ENCODE results near the gene SLC6A7.

SLC6A7 gene

GRCh38 chr5:150142959-150143349 is 46.9 kb upstream of the SLC6A7 start:
- TF ChIP-seq ZBTB7A (IDR thresholded peaks at IDR 0.05; ENCODE audit: low read depth) (no peak), TEAD4 (IDR thresholded peaks at IDR 0.05) (no peak), CEBPB (IDR thresholded peaks at IDR 0.05) (no peak), TAF1 (IDR thresholded peaks at IDR 0.05; ENCODE audit: low read depth) (no peak), CREB1 (IDR thresholded peaks at IDR 0.05; ENCODE audit: low read depth) (no peak), USF1 (IDR thresholded peaks at IDR 0.05) (no peak), EP300 (IDR thresholded peaks at IDR 0.05; ENCODE audit: borderline replicate concordance) (no peak), REST (IDR thresholded peaks at IDR 0.05; ENCODE audit: low read depth) (no peak), NFIC (IDR thresholded peaks at IDR 0.05) (no peak), MAX (IDR thresholded peaks at IDR 0.05) (no peak), EGR1 (IDR thresholded peaks at IDR 0.05) (no peak), TCF12 (IDR thresholded peaks at IDR 0.05; ENCODE audit: low read depth) (no peak), RAD21 (IDR thresholded peaks at IDR 0.05; ENCODE audit: low read depth) (no peak), YY1 (IDR thresholded peaks at IDR 0.05; ENCODE audit: low read depth) (no peak), FOXM1 (IDR thresholded peaks at IDR 0.05; ENCODE audit: borderline replicate concordance, low read depth) (no peak)

- TF ChIP-seq CREB1 (IDR thresholded peaks at IDR 0.05; ENCODE audit: low read depth), result no peak
- TF ChIP-seq MAX (IDR thresholded peaks at IDR 0.05), result no peak
- no peak for TF ChIP-seq TEAD4 (IDR thresholded peaks at IDR 0.05)
- TF ChIP-seq YY1 (IDR thresholded peaks at IDR 0.05; ENCODE audit: low read depth), result no peak
- no peak for TF ChIP-seq FOXM1 (IDR thresholded peaks at IDR 0.05; ENCODE audit: borderline replicate concordance, low read depth)
- TF ChIP-seq EGR1 (IDR thresholded peaks at IDR 0.05), result no peak
- no peak; the same call in 1 of the 2 replicates for TF ChIP-seq USF1 (IDR thresholded peaks at IDR 0.05)
- TF ChIP-seq ZBTB7A (IDR thresholded peaks at IDR 0.05; ENCODE audit: low read depth), result no peak
- no peak for TF ChIP-seq NFIC (IDR thresholded peaks at IDR 0.05)
- no peak for TF ChIP-seq REST (IDR thresholded peaks at IDR 0.05; ENCODE audit: low read depth)
- TF ChIP-seq RAD21 (IDR thresholded peaks at IDR 0.05; ENCODE audit: low read depth), result no peak
- TF ChIP-seq TCF12 (IDR thresholded peaks at IDR 0.05; ENCODE audit: low read depth), result no peak
- TF ChIP-seq TAF1 (IDR thresholded peaks at IDR 0.05; ENCODE audit: low read depth), result no peak
- TF ChIP-seq CEBPB (IDR thresholded peaks at IDR 0.05), result no peak
- TF ChIP-seq EP300 (IDR thresholded peaks at IDR 0.05; ENCODE audit: borderline replicate concordance), result no peak
Measured at GRCh38 chr5:150143350-150144245, 46.3 kb upstream of the SLC6A7 start.

- TF ChIP-seq FOXM1 (IDR thresholded peaks at IDR 0.05; ENCODE audit: borderline replicate concordance, low read depth), result no peak
- TF ChIP-seq TEAD4 (IDR thresholded peaks at IDR 0.05), result no peak
- TF ChIP-seq REST (IDR thresholded peaks at IDR 0.05; ENCODE audit: low read depth), result no peak
- TF ChIP-seq YY1 (IDR thresholded peaks at IDR 0.05; ENCODE audit: low read depth), result no peak
Measured at GRCh38 chr5:150144246-150144801, 45.5 kb upstream of the SLC6A7 start.

- no peak for TF ChIP-seq TCF12 (IDR thresholded peaks at IDR 0.05; ENCODE audit: low read depth)
- no peak for TF ChIP-seq EP300 (IDR thresholded peaks at IDR 0.05; ENCODE audit: borderline replicate concordance)
- TF ChIP-seq CEBPB (IDR thresholded peaks at IDR 0.05), result no peak
- TF ChIP-seq USF1 (IDR thresholded peaks at IDR 0.05), result no peak
- no peak for TF ChIP-seq YY1 (IDR thresholded peaks at IDR 0.05; ENCODE audit: low read depth)
- no peak for TF ChIP-seq TAF1 (IDR thresholded peaks at IDR 0.05; ENCODE audit: low read depth)
- TF ChIP-seq REST (IDR thresholded peaks at IDR 0.05; ENCODE audit: low read depth), result no peak
- no peak for TF ChIP-seq ZBTB7A (IDR thresholded peaks at IDR 0.05; ENCODE audit: low read depth)
- TF ChIP-seq NFIC (IDR thresholded peaks at IDR 0.05), result no peak
- no peak for TF ChIP-seq FOXM1 (IDR thresholded peaks at IDR 0.05; ENCODE audit: borderline replicate concordance, low read depth)
- TF ChIP-seq MAX (IDR thresholded peaks at IDR 0.05), result no peak
- TF ChIP-seq EGR1 (IDR thresholded peaks at IDR 0.05), result no peak
- no peak for TF ChIP-seq CREB1 (IDR thresholded peaks at IDR 0.05; ENCODE audit: low read depth)
- no peak for TF ChIP-seq TEAD4 (IDR thresholded peaks at IDR 0.05)
- no peak for TF ChIP-seq RAD21 (IDR thresholded peaks at IDR 0.05; ENCODE audit: low read depth)
Measured at GRCh38 chr5:150144879-150145278, 45.0 kb upstream of the SLC6A7 start.

All from Ishikawa (cell line).